Breast epithelium (tissue), 4 donors: ENCODE results near the gene KLK15. TPM values are rescaled to one million over a fixed set of nuclear protein-coding genes. Genes with fewer than 3 reads are reported as not detected.

Experiments used
- DNase-seq, 2 donors: peaks; one replicate each; pipeline ENCODE4 v3.0.0-alpha.2; 2019; ENCODE audit warnings: low spot score in 2 of 2
- H3K27ac ChIP-seq, 2 donors: fragments of 200-600 bp; sonication (generic) in 1 of 2; one replicate each; pipeline ENCODE4 v1.5.1; 2016 to 2019; ENCODE audit warnings: mild to moderate bottlenecking in 1 of 2
- H3K27me3 ChIP-seq, 2 donors: fragments of 200-600 bp; sonication (generic) in 1 of 2; one replicate each; pipeline versions ENCODE4 v1.5.1 to v1.6.0; 2017 to 2019; ENCODE audit warnings: control low read depth in 1 of 2, mild to moderate bottlenecking in 1 of 2
- H3K36me3 ChIP-seq: fragments of 200-600 bp; one replicate; pipeline ENCODE4 v1.5.1; 2019
- H3K4me1 ChIP-seq, 2 donors: fragments of 200-600 bp; sonication (generic); one replicate each; pipeline ENCODE4 v1.5.1; 2016 to 2019; ENCODE audit warnings: control low read depth in 1 of 2
- H3K4me3 ChIP-seq, 3 donors: fragments of 200-600 bp; sonication (generic); 1 replicate in 2 of 3; 2 replicates in 1 of 3; pipeline ENCODE4 v1.5.1; 2016 to 2019; ENCODE audit warnings: mild to moderate bottlenecking in 3 of 3, moderate library complexity in 2 of 3
- H3K9me3 ChIP-seq, 2 donors: fragments of 200-600 bp; sonication (generic) in 1 of 2; one replicate each; pipeline ENCODE4 v1.5.1; 2016 to 2019; ENCODE audit warnings: control low read depth in 1 of 2
- POLR2A ChIP-seq: fragments of 450-650 bp; IDR thresholded peaks from one replicate; pipeline ENCODE4 v1.6.1; 2016; ENCODE audit warnings: antibody characterized with exemption, mild to moderate bottlenecking, moderate library complexity
- POLR2AphosphoS5 ChIP-seq, 3 donors: sonication (generic); formaldehyde crosslinking; IDR thresholded peaks; one replicate each; pipeline ENCODE4 v1.6.1; 2017; ENCODE audit warnings: antibody characterized with exemption in 3 of 3
- intact Hi-C: fragments of 100-400 bp; cut with DNase I; formaldehyde crosslinking; loops from one replicate; pipeline ENCODE4 v1.15.1; 2023; ENCODE audit warnings: low total_unique reads
- total RNA-seq, 3 donors: library from RNA; depleted of rRNA; stranded (reverse); fragments of >200 nt; gene quantifications; one replicate each; pipeline ENCODE4 v1.1.0, GENCODE V29; 2016
- TF ChIP-seq, protein P1 (sequence below), 3 donors: fragments of 450-650 bp; IDR thresholded peaks; one replicate each; pipeline ENCODE4 v1.5.1; 2016 to 2017; ENCODE audit warnings: antibody characterized with exemption in 3 of 3, mild to moderate bottlenecking in 3 of 3, moderate library complexity in 3 of 3

Gene KLK15
- total RNA-seq, 3 donors from 2014 or later: not detected

DNA sequence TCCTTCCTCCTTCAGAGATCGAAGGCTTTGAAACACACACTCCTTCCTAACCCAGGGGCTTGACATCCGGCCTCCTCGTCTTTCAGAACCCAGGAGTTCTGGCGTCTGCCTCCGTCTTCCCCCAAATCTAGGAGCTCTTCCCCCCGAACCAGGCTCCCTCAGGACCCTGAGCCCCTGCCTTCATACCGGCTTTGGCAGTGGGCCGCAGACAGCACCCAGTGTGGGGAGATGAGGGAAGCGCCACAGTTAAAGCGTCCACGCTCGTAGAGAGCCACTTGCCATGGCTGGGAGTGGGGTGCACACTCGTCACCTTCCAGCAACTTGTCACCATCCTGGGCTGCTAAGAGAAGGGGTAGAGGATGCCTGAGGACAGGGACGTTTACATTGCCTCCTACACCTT lies 5.9 kb downstream of the KLK15 start:
- DNase-seq: no peak
- no peak overlapping the region for H3K4me3 ChIP-seq
- H3K27me3 ChIP-seq: peaks cover 2 to 35% of the 10 kb centered on the region in 2 donors
- no peaks in the 10 kb centered on the region for H3K36me3 ChIP-seq
- no peaks in the 10 kb centered on the region for H3K4me1 ChIP-seq
- intact Hi-C loops: no loop called here
- H3K27ac ChIP-seq: no peak overlapping the region
- no peaks in the 10 kb centered on the region for H3K9me3 ChIP-seq
- TF ChIP-seq, protein P1, sequence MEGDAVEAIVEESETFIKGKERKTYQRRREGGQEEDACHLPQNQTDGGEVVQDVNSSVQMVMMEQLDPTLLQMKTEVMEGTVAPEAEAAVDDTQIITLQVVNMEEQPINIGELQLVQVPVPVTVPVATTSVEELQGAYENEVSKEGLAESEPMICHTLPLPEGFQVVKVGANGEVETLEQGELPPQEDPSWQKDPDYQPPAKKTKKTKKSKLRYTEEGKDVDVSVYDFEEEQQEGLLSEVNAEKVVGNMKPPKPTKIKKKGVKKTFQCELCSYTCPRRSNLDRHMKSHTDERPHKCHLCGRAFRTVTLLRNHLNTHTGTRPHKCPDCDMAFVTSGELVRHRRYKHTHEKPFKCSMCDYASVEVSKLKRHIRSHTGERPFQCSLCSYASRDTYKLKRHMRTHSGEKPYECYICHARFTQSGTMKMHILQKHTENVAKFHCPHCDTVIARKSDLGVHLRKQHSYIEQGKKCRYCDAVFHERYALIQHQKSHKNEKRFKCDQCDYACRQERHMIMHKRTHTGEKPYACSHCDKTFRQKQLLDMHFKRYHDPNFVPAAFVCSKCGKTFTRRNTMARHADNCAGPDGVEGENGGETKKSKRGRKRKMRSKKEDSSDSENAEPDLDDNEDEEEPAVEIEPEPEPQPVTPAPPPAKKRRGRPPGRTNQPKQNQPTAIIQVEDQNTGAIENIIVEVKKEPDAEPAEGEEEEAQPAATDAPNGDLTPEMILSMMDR (IDR thresholded peaks at IDR 0.05): no peak
- TF ChIP-seq POLR2AphosphoS5 (IDR thresholded peaks at IDR 0.05) (no peak), POLR2A (no peak)

DNA sequence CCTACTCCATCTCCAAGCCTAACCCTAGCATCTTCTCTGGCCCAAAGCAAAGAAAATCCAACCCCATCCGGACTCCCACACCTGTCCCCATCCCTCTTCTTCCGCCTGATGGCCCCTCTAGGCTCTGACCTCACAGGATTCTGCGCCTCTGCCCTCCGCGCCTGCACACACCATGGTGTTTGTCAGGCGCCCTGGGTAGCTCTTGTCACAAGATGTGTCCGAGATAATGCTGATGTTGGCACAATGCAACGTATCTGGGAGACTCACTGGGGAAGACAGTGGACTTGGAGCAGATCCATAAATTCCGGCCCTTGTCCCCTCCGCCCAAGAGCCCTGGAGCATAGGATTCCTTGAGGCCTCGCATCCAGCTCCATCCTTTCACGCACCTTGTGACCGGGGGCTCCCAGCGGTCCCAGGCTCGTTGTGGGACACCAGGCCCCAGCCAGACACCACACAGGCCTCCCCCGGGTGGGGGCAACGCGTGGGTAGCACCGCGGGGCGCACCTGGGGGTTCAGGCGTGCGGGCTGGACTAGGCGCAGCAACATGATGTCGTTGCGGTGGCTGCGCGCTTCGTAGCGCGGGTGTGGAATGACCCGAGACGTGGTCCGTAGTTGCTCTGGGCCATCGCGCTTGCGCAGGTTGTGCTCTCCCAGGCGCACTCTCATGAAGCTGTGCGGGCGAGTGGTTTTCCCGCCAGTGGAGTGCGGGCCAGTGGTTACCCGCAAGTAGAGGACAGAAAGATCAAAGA lies 6.7 kb downstream of the KLK15 start:
- no peak for DNase-seq
- Histone ChIP-seq H3K9me3 (no peaks in the 10 kb centered on the region), H3K27ac (no peak overlapping the region), H3K4me1 (no peaks in the 10 kb centered on the region), H3K27me3 (peaks cover 2 to 43% of the 10 kb centered on the region in 2 donors), H3K4me3 (no peak overlapping the region), H3K36me3 (no peaks in the 10 kb centered on the region)
- intact Hi-C loops: no loop called here
- no peak for TF ChIP-seq POLR2A
- TF ChIP-seq POLR2AphosphoS5 (IDR thresholded peaks at IDR 0.05): no peak
- TF ChIP-seq, protein P1 (IDR thresholded peaks at IDR 0.05): no peak

DNA sequence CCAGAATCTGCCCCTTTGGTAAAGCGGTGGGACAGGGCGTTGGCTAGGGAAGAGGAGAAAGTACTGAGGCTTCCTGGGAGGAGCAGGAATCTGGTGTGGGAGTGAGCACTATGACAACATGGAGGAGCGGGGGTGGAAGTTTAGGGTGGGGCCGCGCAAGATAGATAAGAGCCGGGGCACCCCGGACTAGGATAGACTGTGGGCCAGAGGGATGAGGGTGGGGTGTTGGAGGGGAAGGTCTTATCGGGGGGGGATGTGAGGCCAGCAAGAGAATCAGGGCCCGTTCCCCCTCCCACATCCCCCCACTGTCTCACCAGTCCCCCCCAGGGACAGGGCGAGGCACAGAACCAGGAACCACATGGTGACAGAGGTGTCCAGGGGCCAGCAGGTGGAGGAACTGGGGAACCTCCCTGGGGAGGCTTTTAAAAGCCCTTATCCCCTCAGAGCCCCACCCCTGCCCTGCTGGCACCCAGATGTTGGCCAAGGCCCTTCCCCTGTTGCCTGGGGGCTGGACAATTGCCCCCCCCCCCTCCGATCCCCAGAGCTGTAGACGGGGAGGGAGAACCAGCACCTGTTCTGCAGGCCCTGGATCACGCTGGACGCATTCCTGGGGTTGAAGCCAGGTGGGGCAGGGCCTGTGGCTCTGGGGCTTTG lies 9.9 kb downstream of the KLK15 start, which contains the start of gene KLK1:
Gene KLK1 (minus strand): TSS at position 399 of the 654 bp plus-strand sequence. CDS start 39 bp downstream, at position 360.
- no peak for DNase-seq
- Histone ChIP-seq H3K9me3 (no peaks in the 10 kb centered on the region), H3K4me3 (no peak within 1 kb of the TSS), H3K27ac (no peak within 1 kb of the TSS), H3K36me3 (no peaks in the 10 kb centered on the region), H3K4me1 (no peaks in the 10 kb centered on the region), H3K27me3 (peaks cover 0 to 63% of the 10 kb centered on the region in 2 donors)
- intact Hi-C loops: no loop called here
- TF ChIP-seq, protein P1 (IDR thresholded peaks at IDR 0.05): no peak
- TF ChIP-seq POLR2A: no peak
- TF ChIP-seq POLR2AphosphoS5 (IDR thresholded peaks at IDR 0.05): no peak

DNA sequence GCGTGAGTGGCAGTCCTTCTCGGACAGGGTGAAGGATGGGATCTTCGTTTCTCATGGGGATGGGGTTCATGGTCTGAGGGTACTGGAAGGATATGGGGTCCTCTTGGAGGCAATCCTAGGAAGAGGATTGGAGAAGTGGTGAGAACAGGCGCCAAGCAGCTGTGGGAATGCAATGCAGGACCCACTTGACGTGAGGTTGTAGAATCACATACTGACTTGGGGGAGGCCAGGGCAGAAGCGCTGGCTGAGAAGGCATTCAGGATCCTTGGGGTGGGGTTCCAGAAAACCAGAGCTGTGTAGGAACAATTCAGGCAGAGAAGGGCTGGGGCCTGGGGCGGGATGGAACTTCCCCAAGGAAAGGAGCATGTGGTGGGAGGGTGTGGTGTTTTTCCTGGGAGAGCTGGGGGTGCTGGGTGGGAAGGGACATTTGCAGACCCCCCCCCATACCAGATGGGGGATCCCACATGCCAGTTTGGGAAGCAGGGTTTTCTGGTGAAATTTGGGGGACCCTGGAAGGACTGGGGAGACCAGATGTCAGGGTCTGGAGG lies 10.6 kb downstream of the KLK15 start:
- TF ChIP-seq, protein P1 (IDR thresholded peaks at IDR 0.05): no peak
- no peak for TF ChIP-seq POLR2AphosphoS5 (IDR thresholded peaks at IDR 0.05)
- no peak for TF ChIP-seq POLR2A
- no peak for DNase-seq
- Histone ChIP-seq H3K9me3 (no peaks in the 10 kb centered on the region), H3K4me1 (no peaks in the 10 kb centered on the region), H3K36me3 (no peaks in the 10 kb centered on the region), H3K27ac (no peak overlapping the region), H3K27me3 (peaks cover 0 to 69% of the 10 kb centered on the region in 2 donors), H3K4me3 (no peak overlapping the region)
- intact Hi-C loops: no loop called here

DNA sequence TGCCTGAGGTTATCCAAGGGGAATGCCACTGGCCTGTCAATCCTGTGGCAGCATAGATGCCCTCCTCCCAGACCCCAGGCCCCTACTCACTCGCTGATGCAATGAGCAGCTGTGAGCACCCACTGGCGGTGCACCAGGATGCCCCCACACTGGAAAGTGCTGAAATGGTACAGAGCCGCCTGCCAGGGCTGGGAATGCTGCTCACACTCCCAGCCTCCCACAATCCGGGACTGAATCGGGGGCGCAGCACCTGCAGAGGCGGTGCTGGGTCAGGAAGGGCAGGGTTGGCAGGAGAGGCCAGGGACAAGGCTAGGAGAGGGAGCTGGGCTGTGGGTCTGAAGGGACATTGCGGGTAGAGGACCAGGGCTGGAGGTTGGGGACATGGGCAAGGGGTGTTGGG lies 11.8 kb downstream of the KLK15 start:
- no peak for TF ChIP-seq POLR2AphosphoS5 (IDR thresholded peaks at IDR 0.05)
- H3K27me3 ChIP-seq: peaks cover 0 to 70% of the 10 kb centered on the region in 2 donors

More for the DNA sequence above, 11.8 kb downstream of the KLK15 start:
- no peaks in the 10 kb centered on the region for H3K36me3 ChIP-seq
- intact Hi-C loops: no loop called here
- H3K4me3 ChIP-seq: no peak overlapping the region
- no peak overlapping the region for H3K27ac ChIP-seq
- no peak for DNase-seq
- H3K9me3 ChIP-seq: no peaks in the 10 kb centered on the region
- H3K4me1 ChIP-seq: no peaks in the 10 kb centered on the region
